Measurements from ENCODE around the gene C11orf98. TPM values are rescaled to one million over a fixed set of nuclear protein-coding genes. Genes with fewer than 3 reads are reported as not detected.

C11orf98 gene
- total and polyA plus RNA-seq, 2 of the 13 experiments (the other 11 are each of a cell fraction or from before 2014, with no cell fraction given), result 30.4 to 91.8 TPM

DNA sequence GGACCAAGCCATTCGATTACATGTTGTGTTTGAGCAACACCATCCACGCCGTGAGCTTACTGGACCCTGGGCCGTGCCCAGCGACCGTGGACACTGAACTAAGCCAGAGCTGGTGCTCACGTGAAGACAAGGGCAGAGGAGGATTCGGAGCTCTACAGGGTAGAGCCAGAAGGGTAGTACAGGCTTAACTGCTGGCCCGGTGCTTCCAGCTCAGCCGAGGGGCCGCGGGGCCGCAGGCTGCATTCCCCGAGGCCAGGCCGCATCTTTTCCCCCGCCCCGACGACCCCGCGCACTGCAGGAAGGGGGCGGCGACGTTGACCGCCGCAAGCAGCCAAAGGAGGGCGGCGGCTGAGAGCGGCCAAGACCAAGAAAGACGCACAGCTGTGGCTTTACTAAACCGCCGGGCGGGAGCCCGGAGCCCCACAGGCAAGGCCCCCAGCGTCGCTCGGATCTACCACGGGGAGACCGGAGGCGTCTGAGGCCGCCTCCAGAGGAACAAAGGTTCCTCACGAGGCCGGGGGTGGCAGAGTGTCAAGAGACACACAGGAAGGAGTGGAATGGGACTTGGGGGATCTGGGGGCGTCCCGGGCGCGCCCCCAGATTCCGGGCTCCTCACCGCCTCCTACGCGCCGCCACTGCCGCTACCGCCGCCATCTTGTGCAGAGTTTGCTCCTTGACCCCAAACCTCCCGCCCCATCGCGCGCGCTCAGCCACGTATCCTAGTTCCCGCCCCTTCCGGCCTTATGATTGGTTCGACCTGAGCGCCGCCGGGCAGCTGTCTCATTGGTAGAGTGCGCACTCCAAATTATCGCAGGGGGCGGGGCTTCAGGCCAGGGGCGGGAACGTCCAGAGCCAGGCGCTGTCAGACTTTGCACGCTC, 18.8 kb downstream of the C11orf98 start, which contains the start of gene GANAB (continued):
- peak; percentile 67; the same call in 1 of the 2 replicates for TF ChIP-seq SPEN (CRISPR knock-in tag; IDR thresholded peaks at IDR 0.05; ENCODE audit: low read depth)
- no peak for TF ChIP-seq ZNF564 (CRISPR knock-in tag; IDR thresholded peaks at IDR 0.05)
- TF ChIP-seq, protein P1, sequence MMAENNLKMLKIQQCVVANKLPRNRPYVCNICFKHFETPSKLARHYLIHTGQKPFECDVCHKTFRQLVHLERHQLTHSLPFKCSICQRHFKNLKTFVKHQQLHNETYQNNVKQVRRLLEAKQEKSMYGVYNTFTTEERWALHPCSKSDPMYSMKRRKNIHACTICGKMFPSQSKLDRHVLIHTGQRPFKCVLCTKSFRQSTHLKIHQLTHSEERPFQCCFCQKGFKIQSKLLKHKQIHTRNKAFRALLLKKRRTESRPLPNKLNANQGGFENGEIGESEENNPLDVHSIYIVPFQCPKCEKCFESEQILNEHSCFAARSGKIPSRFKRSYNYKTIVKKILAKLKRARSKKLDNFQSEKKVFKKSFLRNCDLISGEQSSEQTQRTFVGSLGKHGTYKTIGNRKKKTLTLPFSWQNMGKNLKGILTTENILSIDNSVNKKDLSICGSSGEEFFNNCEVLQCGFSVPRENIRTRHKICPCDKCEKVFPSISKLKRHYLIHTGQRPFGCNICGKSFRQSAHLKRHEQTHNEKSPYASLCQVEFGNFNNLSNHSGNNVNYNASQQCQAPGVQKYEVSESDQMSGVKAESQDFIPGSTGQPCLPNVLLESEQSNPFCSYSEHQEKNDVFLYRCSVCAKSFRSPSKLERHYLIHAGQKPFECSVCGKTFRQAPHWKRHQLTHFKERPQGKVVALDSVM (CRISPR knock-in tag; IDR thresholded peaks at IDR 0.05), result 0 out of 2 replicates have a peak, but pooled peaks have one; percentile 10
- TF ChIP-seq FLYWCH1 (CRISPR knock-in tag; IDR thresholded peaks at IDR 0.05), result no peak
- no peak for TF ChIP-seq CCAR2 (optimal IDR thresholded peaks at IDR 0.05; ENCODE audit: low read depth, low read length)
- TF ChIP-seq, protein P2, sequence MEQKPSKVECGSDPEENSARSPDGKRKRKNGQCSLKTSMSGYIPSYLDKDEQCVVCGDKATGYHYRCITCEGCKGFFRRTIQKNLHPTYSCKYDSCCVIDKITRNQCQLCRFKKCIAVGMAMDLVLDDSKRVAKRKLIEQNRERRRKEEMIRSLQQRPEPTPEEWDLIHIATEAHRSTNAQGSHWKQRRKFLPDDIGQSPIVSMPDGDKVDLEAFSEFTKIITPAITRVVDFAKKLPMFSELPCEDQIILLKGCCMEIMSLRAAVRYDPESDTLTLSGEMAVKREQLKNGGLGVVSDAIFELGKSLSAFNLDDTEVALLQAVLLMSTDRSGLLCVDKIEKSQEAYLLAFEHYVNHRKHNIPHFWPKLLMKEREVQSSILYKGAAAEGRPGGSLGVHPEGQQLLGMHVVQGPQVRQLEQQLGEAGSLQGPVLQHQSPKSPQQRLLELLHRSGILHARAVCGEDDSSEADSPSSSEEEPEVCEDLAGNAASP (CRISPR knock-in tag; IDR thresholded peaks at IDR 0.05; ENCODE audit: borderline replicate concordance), result no peak
- TF ChIP-seq AGO1 (IDR thresholded peaks at IDR 0.05; ENCODE audit: low read depth, low read length, poor library complexity, severe bottlenecking), result peak; percentile 84
- TF ChIP-seq, protein P3, sequence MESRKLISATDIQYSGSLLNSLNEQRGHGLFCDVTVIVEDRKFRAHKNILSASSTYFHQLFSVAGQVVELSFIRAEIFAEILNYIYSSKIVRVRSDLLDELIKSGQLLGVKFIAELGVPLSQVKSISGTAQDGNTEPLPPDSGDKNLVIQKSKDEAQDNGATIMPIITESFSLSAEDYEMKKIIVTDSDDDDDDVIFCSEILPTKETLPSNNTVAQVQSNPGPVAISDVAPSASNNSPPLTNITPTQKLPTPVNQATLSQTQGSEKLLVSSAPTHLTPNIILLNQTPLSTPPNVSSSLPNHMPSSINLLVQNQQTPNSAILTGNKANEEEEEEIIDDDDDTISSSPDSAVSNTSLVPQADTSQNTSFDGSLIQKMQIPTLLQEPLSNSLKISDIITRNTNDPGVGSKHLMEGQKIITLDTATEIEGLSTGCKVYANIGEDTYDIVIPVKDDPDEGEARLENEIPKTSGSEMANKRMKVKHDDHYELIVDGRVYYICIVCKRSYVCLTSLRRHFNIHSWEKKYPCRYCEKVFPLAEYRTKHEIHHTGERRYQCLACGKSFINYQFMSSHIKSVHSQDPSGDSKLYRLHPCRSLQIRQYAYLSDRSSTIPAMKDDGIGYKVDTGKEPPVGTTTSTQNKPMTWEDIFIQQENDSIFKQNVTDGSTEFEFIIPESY (CRISPR knock-in tag; IDR thresholded peaks at IDR 0.05), result no peak
- TF ChIP-seq THAP11 (CRISPR knock-in tag; IDR thresholded peaks at IDR 0.05), result peak; percentile 80
- peak; percentile 22; the same call in 1 of the 2 replicates for TF ChIP-seq SSRP1 (CRISPR knock-in tag; IDR thresholded peaks at IDR 0.05)
- TF ChIP-seq, protein P4, sequence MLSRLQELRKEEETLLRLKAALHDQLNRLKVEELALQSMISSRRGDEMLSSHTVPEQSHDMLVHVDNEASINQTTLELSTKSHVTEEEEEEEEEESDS (CRISPR knock-in tag; IDR thresholded peaks at IDR 0.05; ENCODE audit: borderline replicate concordance), result 0 out of 2 replicates have a peak, but pooled peaks have one; percentile 35
- TF ChIP-seq, protein P5, sequence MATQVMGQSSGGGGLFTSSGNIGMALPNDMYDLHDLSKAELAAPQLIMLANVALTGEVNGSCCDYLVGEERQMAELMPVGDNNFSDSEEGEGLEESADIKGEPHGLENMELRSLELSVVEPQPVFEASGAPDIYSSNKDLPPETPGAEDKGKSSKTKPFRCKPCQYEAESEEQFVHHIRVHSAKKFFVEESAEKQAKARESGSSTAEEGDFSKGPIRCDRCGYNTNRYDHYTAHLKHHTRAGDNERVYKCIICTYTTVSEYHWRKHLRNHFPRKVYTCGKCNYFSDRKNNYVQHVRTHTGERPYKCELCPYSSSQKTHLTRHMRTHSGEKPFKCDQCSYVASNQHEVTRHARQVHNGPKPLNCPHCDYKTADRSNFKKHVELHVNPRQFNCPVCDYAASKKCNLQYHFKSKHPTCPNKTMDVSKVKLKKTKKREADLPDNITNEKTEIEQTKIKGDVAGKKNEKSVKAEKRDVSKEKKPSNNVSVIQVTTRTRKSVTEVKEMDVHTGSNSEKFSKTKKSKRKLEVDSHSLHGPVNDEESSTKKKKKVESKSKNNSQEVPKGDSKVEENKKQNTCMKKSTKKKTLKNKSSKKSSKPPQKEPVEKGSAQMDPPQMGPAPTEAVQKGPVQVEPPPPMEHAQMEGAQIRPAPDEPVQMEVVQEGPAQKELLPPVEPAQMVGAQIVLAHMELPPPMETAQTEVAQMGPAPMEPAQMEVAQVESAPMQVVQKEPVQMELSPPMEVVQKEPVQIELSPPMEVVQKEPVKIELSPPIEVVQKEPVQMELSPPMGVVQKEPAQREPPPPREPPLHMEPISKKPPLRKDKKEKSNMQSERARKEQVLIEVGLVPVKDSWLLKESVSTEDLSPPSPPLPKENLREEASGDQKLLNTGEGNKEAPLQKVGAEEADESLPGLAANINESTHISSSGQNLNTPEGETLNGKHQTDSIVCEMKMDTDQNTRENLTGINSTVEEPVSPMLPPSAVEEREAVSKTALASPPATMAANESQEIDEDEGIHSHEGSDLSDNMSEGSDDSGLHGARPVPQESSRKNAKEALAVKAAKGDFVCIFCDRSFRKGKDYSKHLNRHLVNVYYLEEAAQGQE (IDR thresholded peaks at IDR 0.05; ENCODE audit: borderline replicate concordance in 1 of 2, low read depth in 1 of 2, low read length in 2 of 2), result peak in 1 of 2 experiments; percentile 73; a peak in 1 of 4 replicates
- peak; percentile 31 for TF ChIP-seq XRCC5 (optimal IDR thresholded peaks at IDR 0.05; ENCODE audit: low read length)
- peak; percentile 75; the same call in 1 of the 2 replicates for TF ChIP-seq BORCS8-MEF2B (CRISPR knock-in tag; IDR thresholded peaks at IDR 0.05)
- TF ChIP-seq REL (CRISPR knock-in tag; conservative IDR thresholded peaks at IDR 0.05), result 0 out of 2 replicates have a peak, but pooled peaks have one; percentile 70
- TF ChIP-seq CENPX (CRISPR knock-in tag; IDR thresholded peaks at IDR 0.05), result no peak
- TF ChIP-seq HNRNPL (IDR thresholded peaks at IDR 0.05; ENCODE audit: low read depth, low read length), result peak; percentile 28; the same call in 1 of the 2 replicates

All from HepG2 (cell line).